Astrocyte of the spinal cord (primary cell): ENCODE measurements around the gene SNAPC4.

Experiments
- DNase-seq: peaks from one replicate; pipeline ENCODE4 v3.0.0; 2011; ENCODE audit warnings: low read depth, low spot score
- H3K4me3 ChIP-seq: 2 replicates; pipeline ENCODE4 v1.5.1; 2011; ENCODE audit warnings: low read depth, mild to moderate bottlenecking, low read length, moderate library complexity
- CTCF ChIP-seq: IDR thresholded peaks from 2 replicates; pipeline ENCODE4 v1.5.1; 2012; ENCODE audit warnings: low read depth, mild to moderate bottlenecking, low read length, inconsistent platforms
- in situ Hi-C: cut with HindIII; loops from 2 replicates; pipeline ENCODE4 v1.10.0; 2017; ENCODE audit warnings: low sequenced_read_pairs

SNAPC4 gene

GRCh38 chr9:136372561-136373299 lies 27.2 kb downstream of the SNAPC4 start:
- DNase-seq, result peak; percentile 66
- H3K4me3 ChIP-seq, result no peak overlapping the region
- in situ Hi-C loops, result no loop called here
- peak; percentile 18 for TF ChIP-seq CTCF

DNA sequence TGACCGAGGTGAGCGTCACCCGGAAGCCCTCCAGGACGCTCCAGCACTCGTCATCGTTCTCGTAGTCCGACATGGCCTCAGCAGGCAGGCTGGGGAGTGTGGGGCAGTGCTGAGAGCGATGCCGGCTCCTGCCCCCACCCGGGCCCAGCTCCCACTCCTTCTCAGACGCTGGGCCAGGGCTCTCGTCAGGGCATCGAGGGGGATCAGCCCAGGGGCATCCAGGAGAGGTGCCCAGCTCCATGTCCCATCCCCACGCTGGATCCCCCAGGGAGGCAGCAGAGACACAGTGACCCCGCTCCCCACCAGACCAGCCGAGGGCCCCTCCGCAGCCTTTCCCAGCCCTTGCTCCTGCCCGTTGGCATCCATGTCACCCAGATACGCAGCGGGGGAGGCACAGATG lies 28.0 kb downstream of the SNAPC4 start:
- DNase-seq, result no peak
- in situ Hi-C loops, result no loop called here
- no peak for TF ChIP-seq CTCF
- no peak overlapping the region for H3K4me3 ChIP-seq

DNA sequence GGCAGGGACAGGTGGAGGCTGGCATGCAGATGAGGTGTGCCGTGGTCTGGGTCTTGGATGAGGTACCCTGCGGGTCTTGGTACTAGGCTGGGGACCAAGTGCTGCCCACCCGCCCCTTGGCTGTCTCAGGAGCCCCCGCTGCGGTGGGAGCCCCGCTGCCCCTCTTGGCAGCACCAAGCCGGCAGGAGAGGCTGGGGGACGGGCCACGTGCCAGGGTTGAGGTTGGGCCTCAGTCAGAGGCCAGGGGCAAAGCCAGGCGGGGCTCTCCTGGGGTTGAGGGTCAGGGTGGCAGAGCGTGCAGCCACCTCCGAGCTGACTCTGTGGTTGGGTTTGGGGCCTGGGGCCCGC lies 28.5 kb downstream of the SNAPC4 start:
- no peak for TF ChIP-seq CTCF
- no peak overlapping the region for H3K4me3 ChIP-seq
- in situ Hi-C loops, result no loop called here
- DNase-seq, result no peak

DNA sequence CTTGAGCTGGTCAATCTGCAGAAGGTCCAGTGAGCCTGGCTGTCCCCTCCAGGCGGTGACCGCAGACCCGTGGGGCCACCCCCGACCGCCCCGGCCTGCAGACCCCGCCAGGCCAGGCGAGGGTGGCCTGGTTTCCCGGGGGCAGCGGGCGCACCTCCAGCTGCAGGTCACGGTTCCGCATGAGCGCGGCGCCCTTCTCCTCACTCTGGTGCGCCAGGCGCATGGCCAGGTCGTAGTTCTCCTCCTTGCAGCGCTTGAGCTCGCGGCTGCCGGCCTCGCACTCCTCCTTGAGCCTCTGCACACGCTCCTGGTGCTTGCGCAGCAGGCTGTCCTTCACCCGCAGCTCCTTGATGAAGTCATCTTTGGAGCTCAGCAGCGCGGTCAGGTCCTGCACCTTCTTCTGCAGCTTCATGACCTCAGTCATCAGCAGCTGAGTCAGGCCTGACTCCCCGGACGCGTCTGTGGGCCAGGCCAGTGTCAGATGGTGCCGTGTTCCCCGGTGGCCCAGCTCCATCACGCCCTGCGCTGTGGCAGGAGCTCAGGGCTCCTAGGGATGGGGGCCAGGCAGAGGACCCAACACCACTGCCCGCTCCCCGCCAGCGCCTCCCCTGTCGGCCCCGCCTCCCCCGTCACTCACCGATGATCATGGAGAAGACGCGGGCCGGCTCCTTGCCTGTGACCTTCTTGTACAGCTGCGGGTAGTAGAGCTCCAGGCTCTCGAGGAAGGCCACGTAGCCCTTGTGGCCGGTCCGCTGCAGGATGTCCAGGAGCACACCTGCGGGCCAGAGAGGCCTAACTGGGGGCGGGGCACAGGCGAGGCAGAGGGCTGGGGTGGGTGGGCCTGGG lies 29.1 kb downstream of the SNAPC4 start:
- H3K4me3 ChIP-seq, result no peak overlapping the region
- in situ Hi-C loops, result no loop called here
- no peak for DNase-seq
- TF ChIP-seq CTCF, result no peak

DNA sequence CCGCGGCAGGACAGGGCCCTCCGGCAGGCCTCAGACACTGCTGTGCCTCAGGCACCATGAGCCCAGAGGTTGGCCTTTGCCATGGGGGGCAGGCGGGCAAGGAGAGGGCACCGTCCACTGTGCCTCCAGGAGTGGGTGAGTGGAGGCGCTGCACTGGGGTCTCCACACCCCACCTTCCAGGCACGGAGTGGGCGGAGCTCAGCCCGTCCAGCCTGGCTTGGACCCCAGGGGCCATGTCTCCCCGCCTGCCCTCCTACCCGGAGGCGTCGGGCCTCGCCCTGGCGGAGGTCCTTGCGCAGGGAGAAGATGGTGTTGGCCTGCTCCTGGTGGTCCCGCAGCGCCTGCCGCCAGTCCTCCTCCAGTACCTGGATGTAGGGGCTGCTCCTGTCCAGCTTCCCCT lies 29.9 kb downstream of the SNAPC4 start:
- in situ Hi-C loops, result no loop called here
- H3K4me3 ChIP-seq, result no peak overlapping the region

DNA sequence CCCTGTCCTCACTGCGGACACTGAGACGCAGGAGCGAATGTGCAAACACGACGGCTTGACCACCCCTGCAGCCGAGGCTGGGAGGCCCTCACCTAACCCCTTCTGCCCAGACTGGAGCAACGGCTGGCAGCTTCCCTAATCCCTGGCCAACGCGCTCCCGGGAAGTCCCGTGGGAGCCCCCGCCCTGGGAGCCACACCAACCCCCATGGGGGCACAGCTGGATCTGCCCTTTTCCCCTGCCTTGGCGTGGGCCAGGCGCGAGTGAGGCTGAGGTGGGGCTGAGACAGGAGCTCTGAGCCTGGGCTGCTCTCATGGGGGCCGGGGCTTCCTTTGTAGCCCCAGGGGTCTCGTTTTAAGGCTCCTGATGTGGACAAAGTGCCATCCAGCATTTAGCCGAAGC lies 31.8 kb downstream of the SNAPC4 start:
- no peak for TF ChIP-seq CTCF
- H3K4me3 ChIP-seq, result no peak overlapping the region
- in situ Hi-C loops, result no loop called here
- no peak for DNase-seq

More for the DNA sequence above, 29.9 kb downstream of the SNAPC4 start:
- TF ChIP-seq CTCF, result no peak
- DNase-seq, result no peak
